ENCODE results near the gene PPIE. TPM values are rescaled to one million over a fixed set of nuclear protein-coding genes. Genes with fewer than 3 reads are reported as not detected.
A peak's percentile ranks its signal among the peaks of the same experiment; 100 is the strongest.

PPIE gene
- total RNA-seq, 4 donors from 2014 or later, result 9.8 to 43.3 (median 23.5) TPM

GRCh38 chr1:39690794-39691382 is 47.8 kb upstream of the PPIE start:
- TF ChIP-seq EP300 (IDR thresholded peaks at IDR 0.05; ENCODE audit: low read depth) (no peak), POLR2AphosphoS5 (IDR thresholded peaks at IDR 0.05) (no peak), POLR2A (IDR thresholded peaks at IDR 0.05) (no peak), CTCF (IDR thresholded peaks at IDR 0.05) (no peak)
- H3K27me3 ChIP-seq, result peaks cover 94% of the 10 kb centered on the region
- intact Hi-C loops (cut with DNase I; ENCODE audit: low total_unique reads), result no loop called here
- peaks cover 0 to 19% (median 18%) of the 10 kb centered on the region in 4 donors for H3K4me1 ChIP-seq
- no peak overlapping the region for H3K27ac ChIP-seq
- no peaks in the 10 kb centered on the region for H3K36me3 ChIP-seq
- 22% methylated on average over 21 of the region's 28 CpGs; no CpG with 5 or more reads in 1 of the 2 donors for WGBS, 2 donors (ENCODE audit: low coverage in 1 of 2)
- H3K4me3 ChIP-seq, result peak overlapping the region in 3 of 4 donors; percentile 13 to 46 (median 29)
- DNase-seq, result no peak
- H3K9me3 ChIP-seq, result no peaks in the 10 kb centered on the region
- in situ Hi-C loops (cut with MboI; ENCODE audit: low pct_ligation_motif_present in 1 of 4, low pct_unique_long_range_greater_than_20kb in 1 of 4, low sequenced_read_pairs in 3 of 4), result no loop called here

- 10% methylated on average over 42 of the region's 47 CpGs; no CpG with 5 or more reads in 1 of the 2 donors for WGBS, 2 donors (ENCODE audit: low coverage in 1 of 2)
- in situ Hi-C loops (cut with MboI; ENCODE audit: low pct_ligation_motif_present in 1 of 4, low pct_unique_long_range_greater_than_20kb in 1 of 4, low sequenced_read_pairs in 3 of 4), result no loop called here
These were observed 47.1 kb upstream of the PPIE start, which contains the start of gene HPCAL4 for GRCh38 chr1:39691383-39692151. HPCAL4 (minus strand) TSS chr1:39691433; CDS start chr1:39684603, 6,830 bp downstream.

GRCh38 chr1:39692152-39693074 is 46.3 kb upstream of the PPIE start:
- in situ Hi-C loops (cut with MboI; ENCODE audit: low pct_ligation_motif_present in 1 of 4, low pct_unique_long_range_greater_than_20kb in 1 of 4, low sequenced_read_pairs in 3 of 4), result no loop called here
- 15 to 33% methylated on average over 1 to 55 of the region's 56 CpGs for WGBS, 2 donors (ENCODE audit: low coverage in 1 of 2)
- peak; percentile 15 for DNase-seq
- H3K27ac ChIP-seq, result no peak overlapping the region
- H3K4me1 ChIP-seq, result peaks cover 0 to 19% (median 18%) of the 10 kb centered on the region in 4 donors
- no peak for TF ChIP-seq POLR2A (IDR thresholded peaks at IDR 0.05)
- no peak for TF ChIP-seq POLR2AphosphoS5 (IDR thresholded peaks at IDR 0.05)
- no peak for TF ChIP-seq CTCF (IDR thresholded peaks at IDR 0.05)
- no peak for TF ChIP-seq EP300 (IDR thresholded peaks at IDR 0.05; ENCODE audit: low read depth)
- H3K9me3 ChIP-seq, result no peaks in the 10 kb centered on the region
- peaks cover 93% of the 10 kb centered on the region for H3K27me3 ChIP-seq
- intact Hi-C loops (cut with DNase I; ENCODE audit: low total_unique reads), result no loop called here
- no peaks in the 10 kb centered on the region for H3K36me3 ChIP-seq
- H3K4me3 ChIP-seq, result peak overlapping the region in 2 of 4 donors; percentile 29 to 46

More at GRCh38 chr1:39691383-39692151, 47.1 kb upstream of the PPIE start, which contains the start of gene HPCAL4:
- peak; percentile 92 for DNase-seq
- no peak within 1 kb of the TSS for H3K27ac ChIP-seq
- peak within 1 kb of the TSS in 3 of 4 donors; percentile 13 to 46 (median 29) for H3K4me3 ChIP-seq
- no peaks in the 10 kb centered on the region for H3K36me3 ChIP-seq
- TF ChIP-seq POLR2A (IDR thresholded peaks at IDR 0.05), result no peak
- no peak for TF ChIP-seq CTCF (IDR thresholded peaks at IDR 0.05)
- TF ChIP-seq POLR2AphosphoS5 (IDR thresholded peaks at IDR 0.05), result no peak
- no peak for TF ChIP-seq EP300 (IDR thresholded peaks at IDR 0.05; ENCODE audit: low read depth)
- no peaks in the 10 kb centered on the region for H3K9me3 ChIP-seq
- intact Hi-C loops (cut with DNase I; ENCODE audit: low total_unique reads), result no loop called here
- H3K27me3 ChIP-seq, result peaks cover 93% of the 10 kb centered on the region
- peaks cover 0 to 19% (median 18%) of the 10 kb centered on the region in 4 donors for H3K4me1 ChIP-seq

Data from transverse colon (tissue), 4 donors.